ENCODE data around the gene HK3.

HK3 gene

DNA sequence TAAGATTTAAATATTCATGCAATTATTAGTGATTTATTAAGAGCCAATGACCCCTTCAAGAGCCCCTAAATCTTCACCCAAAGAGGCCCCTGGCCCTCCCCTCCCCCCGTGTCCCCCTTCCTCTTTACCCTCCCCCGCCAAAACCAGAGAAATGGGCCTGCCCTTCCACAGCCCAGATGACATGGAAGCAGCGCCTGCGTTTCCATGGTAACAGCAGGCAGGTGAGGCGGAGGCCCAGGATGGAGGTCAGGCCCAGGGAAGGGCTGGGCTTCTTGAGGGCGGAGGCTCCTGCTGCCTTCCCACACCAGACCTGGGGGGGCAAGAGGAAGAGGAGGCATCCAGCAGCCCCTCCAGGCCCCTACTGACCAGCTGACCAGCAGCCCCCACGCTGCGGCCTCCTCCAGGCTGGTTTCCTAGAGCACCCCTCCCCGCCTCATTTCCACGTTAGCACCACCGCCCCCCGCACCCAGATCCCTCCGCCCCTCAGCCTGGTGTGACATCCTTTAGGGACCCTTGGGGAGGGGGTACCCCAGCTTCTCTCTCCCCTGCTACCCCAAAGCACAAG, 51.3 kb downstream of the HK3 start:
- in situ Hi-C loops (cut with MboI; ENCODE audit: low sequenced_read_pairs, unreplicated experiment) = no loop called here
- DNase-seq (ENCODE audit: low spot score) = no peak
- TF ChIP-seq, protein P1, sequence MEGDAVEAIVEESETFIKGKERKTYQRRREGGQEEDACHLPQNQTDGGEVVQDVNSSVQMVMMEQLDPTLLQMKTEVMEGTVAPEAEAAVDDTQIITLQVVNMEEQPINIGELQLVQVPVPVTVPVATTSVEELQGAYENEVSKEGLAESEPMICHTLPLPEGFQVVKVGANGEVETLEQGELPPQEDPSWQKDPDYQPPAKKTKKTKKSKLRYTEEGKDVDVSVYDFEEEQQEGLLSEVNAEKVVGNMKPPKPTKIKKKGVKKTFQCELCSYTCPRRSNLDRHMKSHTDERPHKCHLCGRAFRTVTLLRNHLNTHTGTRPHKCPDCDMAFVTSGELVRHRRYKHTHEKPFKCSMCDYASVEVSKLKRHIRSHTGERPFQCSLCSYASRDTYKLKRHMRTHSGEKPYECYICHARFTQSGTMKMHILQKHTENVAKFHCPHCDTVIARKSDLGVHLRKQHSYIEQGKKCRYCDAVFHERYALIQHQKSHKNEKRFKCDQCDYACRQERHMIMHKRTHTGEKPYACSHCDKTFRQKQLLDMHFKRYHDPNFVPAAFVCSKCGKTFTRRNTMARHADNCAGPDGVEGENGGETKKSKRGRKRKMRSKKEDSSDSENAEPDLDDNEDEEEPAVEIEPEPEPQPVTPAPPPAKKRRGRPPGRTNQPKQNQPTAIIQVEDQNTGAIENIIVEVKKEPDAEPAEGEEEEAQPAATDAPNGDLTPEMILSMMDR (IDR thresholded peaks at IDR 0.05; ENCODE audit: borderline replicate concordance, control extremely low read depth, extremely low read depth, insufficient read depth, missing control alignments) = no peak

DNA sequence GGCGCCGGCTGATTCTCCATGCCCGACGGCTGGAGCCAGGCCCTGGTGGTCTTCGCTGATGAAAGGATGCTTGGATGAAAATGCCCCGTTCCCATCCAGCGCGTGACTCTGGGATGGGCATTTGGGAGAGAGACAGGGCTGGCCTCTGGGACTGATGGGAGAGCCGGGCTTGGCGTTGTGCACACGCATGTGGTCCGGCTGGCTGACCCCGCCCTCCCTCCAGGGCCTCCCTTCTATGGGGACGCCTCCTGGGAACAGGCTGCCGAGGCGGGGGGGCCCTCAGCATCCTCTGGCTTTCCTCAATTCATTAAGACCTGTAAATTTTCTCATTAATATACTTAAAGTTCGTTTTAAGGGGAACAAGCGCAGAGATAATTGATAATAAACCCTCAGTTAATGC, 52.0 kb downstream of the HK3 start:
- in situ Hi-C loops (cut with MboI; ENCODE audit: low sequenced_read_pairs, unreplicated experiment) = no loop called here
- no peak for DNase-seq (ENCODE audit: low spot score)
- TF ChIP-seq, protein P1 (IDR thresholded peaks at IDR 0.05; ENCODE audit: borderline replicate concordance, control extremely low read depth, extremely low read depth, insufficient read depth, missing control alignments) = no peak

DNA sequence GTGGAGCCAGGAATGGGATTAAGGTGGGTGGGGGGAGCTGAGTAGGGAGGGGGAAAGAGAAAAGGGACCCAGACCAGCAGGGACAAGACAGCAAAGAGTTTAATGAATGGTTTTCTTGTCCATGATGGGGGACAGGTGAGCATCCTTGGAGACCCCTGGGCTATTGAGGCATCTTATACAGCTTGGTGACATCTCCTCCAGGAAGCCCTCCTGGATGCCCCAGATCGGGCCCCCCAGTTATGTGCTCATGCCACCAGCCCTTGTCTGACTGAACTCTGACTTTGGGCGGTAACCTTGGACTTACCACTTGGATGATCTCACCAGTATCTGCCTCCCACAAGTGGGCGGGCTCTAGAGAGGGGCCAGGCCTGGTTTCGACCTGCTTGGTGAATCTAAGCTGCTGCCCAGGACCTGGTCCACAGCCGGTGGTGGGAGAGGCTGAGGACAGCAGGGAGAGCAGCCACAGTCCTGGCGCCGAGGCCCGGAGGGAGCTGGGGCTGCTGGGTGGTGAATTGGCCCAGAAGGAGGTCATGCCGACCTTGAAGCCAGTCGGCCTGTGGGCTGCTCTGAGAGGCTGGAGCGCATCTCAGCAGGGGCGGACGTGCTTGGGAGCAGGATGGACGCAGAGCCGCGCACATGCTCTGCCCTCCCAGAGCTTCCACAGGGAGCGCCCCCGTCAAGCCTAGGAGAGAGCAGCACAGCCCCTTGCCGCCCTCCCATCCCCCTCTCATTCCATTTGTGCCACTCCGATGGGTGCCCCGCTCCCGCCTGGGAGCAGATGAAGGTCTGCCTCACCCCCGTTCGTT, 52.6 kb downstream of the HK3 start:
- TF ChIP-seq, protein P1 (IDR thresholded peaks at IDR 0.05; ENCODE audit: borderline replicate concordance, control extremely low read depth, extremely low read depth, insufficient read depth, missing control alignments) = no peak
- DNase-seq (ENCODE audit: low spot score) = no peak
- in situ Hi-C loops (cut with MboI; ENCODE audit: low sequenced_read_pairs, unreplicated experiment) = no loop called here

DNA sequence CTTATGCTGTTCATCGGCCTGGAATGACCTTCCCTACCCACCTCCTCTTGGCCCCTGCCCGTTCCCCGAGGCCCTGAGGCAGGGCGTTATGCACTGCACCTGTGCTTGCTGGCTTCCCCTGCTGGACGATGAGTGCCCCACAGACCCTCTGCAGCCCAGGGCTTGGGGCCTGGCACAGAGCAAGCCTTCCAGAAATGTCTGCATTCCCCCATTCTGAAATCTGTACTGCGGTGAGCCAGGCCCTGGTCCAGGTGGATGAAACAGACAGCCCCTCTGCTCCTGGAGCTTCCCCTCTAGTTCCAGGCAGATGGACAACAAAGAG, 53.8 kb downstream of the HK3 start:
- no peak for DNase-seq (ENCODE audit: low spot score)
- TF ChIP-seq, protein P1 (IDR thresholded peaks at IDR 0.05; ENCODE audit: borderline replicate concordance, control extremely low read depth, extremely low read depth, insufficient read depth, missing control alignments) = no peak
- in situ Hi-C loops (cut with MboI; ENCODE audit: low sequenced_read_pairs, unreplicated experiment) = no loop called here

DNA sequence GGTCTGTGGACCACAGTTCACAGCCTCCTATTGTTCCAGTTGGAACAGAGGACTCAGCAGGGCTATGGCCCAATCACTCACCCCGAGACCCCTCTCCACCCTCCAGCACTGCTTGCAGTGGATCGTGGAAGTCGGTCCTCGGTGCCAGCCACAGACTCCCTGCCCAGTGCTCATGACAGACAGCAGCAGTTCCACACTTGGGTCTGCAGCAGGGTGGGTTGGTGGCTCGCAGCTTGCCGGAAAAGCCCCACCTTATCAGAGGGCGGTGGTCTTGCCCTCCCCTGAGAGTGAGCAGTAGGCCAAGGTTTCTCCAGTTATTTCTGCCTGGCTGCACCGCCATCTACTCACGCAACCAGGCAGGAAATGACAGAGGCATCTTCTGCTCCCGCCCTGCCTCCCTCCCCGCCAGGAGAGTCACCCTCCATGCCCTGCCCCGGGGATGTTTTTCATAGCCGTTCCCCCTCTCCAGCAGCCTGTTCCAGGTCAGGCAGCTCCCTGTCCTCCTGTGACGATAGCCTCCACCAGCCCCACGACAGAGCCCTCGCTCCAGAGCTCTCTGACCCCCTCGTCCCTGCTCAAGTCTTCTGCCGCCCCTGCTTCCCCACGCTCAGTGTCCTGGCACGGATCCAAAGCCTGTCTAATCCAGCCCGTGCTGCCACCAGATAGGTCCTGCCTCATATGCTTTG, 54.3 kb downstream of the HK3 start:
- TF ChIP-seq, protein P1 (IDR thresholded peaks at IDR 0.05; ENCODE audit: borderline replicate concordance, control extremely low read depth, extremely low read depth, insufficient read depth, missing control alignments) = no peak
- in situ Hi-C loops (cut with MboI; ENCODE audit: low sequenced_read_pairs, unreplicated experiment) = no loop called here
- no peak for DNase-seq (ENCODE audit: low spot score)

DNA sequence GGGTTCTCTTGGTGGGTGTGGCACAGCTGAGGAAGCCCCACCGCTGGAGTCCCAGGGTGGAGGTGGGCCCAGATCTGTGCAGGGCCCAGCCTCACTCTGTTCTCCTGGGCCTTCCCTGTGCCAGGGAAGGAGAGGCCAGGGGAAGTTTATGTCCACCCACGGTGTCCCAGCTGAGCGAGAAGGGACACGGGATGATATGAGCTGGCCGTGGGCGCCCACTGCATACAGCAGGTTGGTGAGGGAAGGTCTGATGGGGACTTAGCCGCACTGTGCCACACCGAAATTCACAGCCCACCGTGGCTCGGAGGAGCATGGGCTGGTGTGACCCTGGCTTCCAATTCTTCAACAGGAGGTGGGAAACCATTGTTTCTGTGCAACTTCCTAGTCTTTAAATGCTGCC, 54.9 kb downstream of the HK3 start:
- DNase-seq (ENCODE audit: low spot score) = no peak
- TF ChIP-seq, protein P1 (IDR thresholded peaks at IDR 0.05; ENCODE audit: borderline replicate concordance, control extremely low read depth, extremely low read depth, insufficient read depth, missing control alignments) = no peak
- in situ Hi-C loops (cut with MboI; ENCODE audit: low sequenced_read_pairs, unreplicated experiment) = no loop called here

All from GM13976 (cell line).